ENCODE measurements around the gene RUNX1. TPM values are rescaled to one million over a fixed set of nuclear protein-coding genes. Genes with fewer than 3 reads are reported as not detected.
A peak's percentile ranks its signal among the peaks of the same experiment; 100 is the strongest.

Gene RUNX1
- polyA plus RNA-seq, 1 donor: 9.2 TPM

GRCh38 chr21:35005560-35006224 is 43.4 kb downstream of the RUNX1 start:
- no peak overlapping the region for H3K27ac ChIP-seq (ENCODE audit: low read length)
- WGBS (ENCODE audit: insufficient coverage, low lambda C conversion rate): no CpG with 5 or more reads among the region's 6 CpGs
- H3K9me3 ChIP-seq (ENCODE audit: control insufficient read depth, low read depth, low read length): no peaks in the 10 kb centered on the region
- H3K4me3 ChIP-seq (ENCODE audit: low read length): no peak overlapping the region
- no peaks in the 10 kb centered on the region for H3K27me3 ChIP-seq (ENCODE audit: control insufficient read depth, insufficient read depth, low read length)
- peaks cover 5% of the 10 kb centered on the region for H3K4me1 ChIP-seq (ENCODE audit: control insufficient read depth, insufficient read depth, low read length)
- H3K36me3 ChIP-seq (ENCODE audit: control insufficient read depth, insufficient read depth, low read length): no peaks in the 10 kb centered on the region
- DNase-seq: no peak

DNA sequence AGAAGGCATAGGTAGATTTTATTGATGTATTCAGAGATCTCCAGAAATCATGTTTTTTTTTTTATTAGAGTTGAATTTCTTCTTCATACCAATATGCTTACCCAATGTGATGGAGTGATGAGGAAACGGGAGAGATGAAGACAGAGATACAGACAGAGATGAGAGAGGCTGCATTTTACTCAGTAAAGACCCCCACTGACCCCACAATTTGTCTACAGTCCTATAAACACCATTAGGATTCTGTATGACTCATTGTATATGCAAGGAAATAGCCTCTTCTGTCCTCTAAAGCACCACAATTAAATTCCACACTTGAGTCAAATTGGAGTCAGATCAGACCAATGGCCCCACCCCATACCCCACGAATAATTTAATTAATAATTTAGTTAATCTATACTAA is 44.0 kb downstream of the RUNX1 start:
- WGBS (ENCODE audit: insufficient coverage, low lambda C conversion rate): no CpG with 5 or more reads among the region's 2 CpGs
- H3K36me3 ChIP-seq (ENCODE audit: control insufficient read depth, insufficient read depth, low read length): no peaks in the 10 kb centered on the region

GRCh38 chr21:35004314-35004713 is 44.8 kb downstream of the RUNX1 start:
- no CpG with 5 or more reads among the region's 3 CpGs for WGBS (ENCODE audit: insufficient coverage, low lambda C conversion rate)
- no peaks in the 10 kb centered on the region for H3K27me3 ChIP-seq (ENCODE audit: control insufficient read depth, insufficient read depth, low read length)

More for the DNA sequence above, 44.0 kb downstream of the RUNX1 start:
- H3K27ac ChIP-seq (ENCODE audit: low read length): no peak overlapping the region
- H3K27me3 ChIP-seq (ENCODE audit: control insufficient read depth, insufficient read depth, low read length): no peaks in the 10 kb centered on the region
- H3K9me3 ChIP-seq (ENCODE audit: control insufficient read depth, low read depth, low read length): no peaks in the 10 kb centered on the region
- H3K4me1 ChIP-seq (ENCODE audit: control insufficient read depth, insufficient read depth, low read length): peaks cover 5% of the 10 kb centered on the region
- no peak overlapping the region for H3K4me3 ChIP-seq (ENCODE audit: low read length)
- DNase-seq: no peak

GRCh38 chr21:35002879-35003722 is 46.0 kb downstream of the RUNX1 start:
- no peak for DNase-seq
- WGBS (ENCODE audit: insufficient coverage, low lambda C conversion rate): no CpG with 5 or more reads among the region's 5 CpGs
- H3K27ac ChIP-seq (ENCODE audit: low read length): no peak overlapping the region
- H3K9me3 ChIP-seq (ENCODE audit: control insufficient read depth, low read depth, low read length): no peaks in the 10 kb centered on the region
- H3K4me3 ChIP-seq (ENCODE audit: low read length): no peak overlapping the region
- peaks cover 5% of the 10 kb centered on the region for H3K4me1 ChIP-seq (ENCODE audit: control insufficient read depth, insufficient read depth, low read length)
- no peaks in the 10 kb centered on the region for H3K36me3 ChIP-seq (ENCODE audit: control insufficient read depth, insufficient read depth, low read length)
- H3K27me3 ChIP-seq (ENCODE audit: control insufficient read depth, insufficient read depth, low read length): no peaks in the 10 kb centered on the region

More at GRCh38 chr21:35004314-35004713, 44.8 kb downstream of the RUNX1 start:
- DNase-seq: peak in 1 of 2 donors; percentile 56
- no peak overlapping the region for H3K27ac ChIP-seq (ENCODE audit: low read length)
- no peaks in the 10 kb centered on the region for H3K9me3 ChIP-seq (ENCODE audit: control insufficient read depth, low read depth, low read length)
- peaks cover 5% of the 10 kb centered on the region for H3K4me1 ChIP-seq (ENCODE audit: control insufficient read depth, insufficient read depth, low read length)
- no peaks in the 10 kb centered on the region for H3K36me3 ChIP-seq (ENCODE audit: control insufficient read depth, insufficient read depth, low read length)
- no peak overlapping the region for H3K4me3 ChIP-seq (ENCODE audit: low read length)

GRCh38 chr21:34999397-34999941 is 49.6 kb downstream of the RUNX1 start:
- H3K27me3 ChIP-seq (ENCODE audit: control insufficient read depth, insufficient read depth, low read length): no peaks in the 10 kb centered on the region
- WGBS (ENCODE audit: insufficient coverage, low lambda C conversion rate): 73% methylated on average over 2 of the region's 10 CpGs
- H3K9me3 ChIP-seq (ENCODE audit: control insufficient read depth, low read depth, low read length): no peaks in the 10 kb centered on the region
- peak overlapping the region; percentile 4 for H3K27ac ChIP-seq (ENCODE audit: low read length)
- DNase-seq: no peak
- no peak overlapping the region for H3K4me3 ChIP-seq (ENCODE audit: low read length)
- H3K4me1 ChIP-seq (ENCODE audit: control insufficient read depth, insufficient read depth, low read length): peaks cover under 1% of the 10 kb centered on the region
- H3K36me3 ChIP-seq (ENCODE audit: control insufficient read depth, insufficient read depth, low read length): no peaks in the 10 kb centered on the region

DNA sequence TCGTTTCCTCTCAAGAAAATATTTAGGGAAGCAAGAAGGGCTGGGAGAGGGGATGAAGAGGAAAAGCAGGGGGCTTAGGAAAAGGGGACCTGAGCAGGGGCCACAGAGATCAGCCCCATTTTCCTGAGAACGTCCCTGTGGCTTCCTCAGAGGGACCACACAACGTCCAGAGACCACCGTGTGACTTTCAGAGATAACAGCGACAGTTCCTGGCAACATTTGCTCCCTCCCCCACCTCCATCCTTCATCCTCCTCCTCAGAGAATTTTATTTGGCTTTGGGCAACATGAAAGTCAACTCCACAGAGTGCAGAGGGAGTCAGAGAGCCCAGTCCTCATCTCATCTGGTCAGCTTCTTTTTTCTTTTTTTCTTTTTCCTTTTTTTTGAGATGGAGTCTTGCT is 50.9 kb downstream of the RUNX1 start:
- H3K27me3 ChIP-seq (ENCODE audit: control insufficient read depth, insufficient read depth, low read length): no peaks in the 10 kb centered on the region
- WGBS (ENCODE audit: insufficient coverage, low lambda C conversion rate): no CpG with 5 or more reads among the region's 5 CpGs
- H3K36me3 ChIP-seq (ENCODE audit: control insufficient read depth, insufficient read depth, low read length): no peaks in the 10 kb centered on the region
- no peak overlapping the region for H3K27ac ChIP-seq (ENCODE audit: low read length)
- no peak overlapping the region for H3K4me3 ChIP-seq (ENCODE audit: low read length)
- no peaks in the 10 kb centered on the region for H3K4me1 ChIP-seq (ENCODE audit: control insufficient read depth, insufficient read depth, low read length)
- no peaks in the 10 kb centered on the region for H3K9me3 ChIP-seq (ENCODE audit: control insufficient read depth, low read depth, low read length)
- DNase-seq: no peak

DNA sequence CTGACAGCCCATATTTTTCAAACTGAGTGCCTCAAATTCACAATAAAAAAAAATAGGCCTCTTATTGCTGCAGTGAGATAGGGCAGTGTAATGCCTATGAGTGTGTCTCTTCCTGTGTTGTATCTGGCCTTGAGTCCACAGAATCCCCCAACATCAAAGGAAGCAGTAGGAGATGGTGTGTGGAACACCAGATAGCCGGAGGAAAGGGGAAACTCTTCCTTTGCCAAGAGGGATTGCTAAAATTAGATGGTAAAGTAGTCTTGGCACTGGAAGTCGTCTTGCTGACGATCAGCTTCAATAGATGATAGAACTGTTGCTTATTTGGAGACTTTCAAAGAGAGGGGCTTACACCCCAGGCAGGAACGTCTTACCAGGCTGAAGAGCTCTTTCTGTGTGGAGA is 51.8 kb downstream of the RUNX1 start:
- H3K9me3 ChIP-seq (ENCODE audit: control insufficient read depth, low read depth, low read length): no peaks in the 10 kb centered on the region
- H3K4me3 ChIP-seq (ENCODE audit: low read length): no peak overlapping the region
- no peaks in the 10 kb centered on the region for H3K36me3 ChIP-seq (ENCODE audit: control insufficient read depth, insufficient read depth, low read length)
- no peaks in the 10 kb centered on the region for H3K4me1 ChIP-seq (ENCODE audit: control insufficient read depth, insufficient read depth, low read length)
- DNase-seq: no peak
- H3K27ac ChIP-seq (ENCODE audit: low read length): no peak overlapping the region
- no CpG with 5 or more reads among the region's 4 CpGs for WGBS (ENCODE audit: insufficient coverage, low lambda C conversion rate)
- H3K27me3 ChIP-seq (ENCODE audit: control insufficient read depth, insufficient read depth, low read length): no peaks in the 10 kb centered on the region

DNA sequence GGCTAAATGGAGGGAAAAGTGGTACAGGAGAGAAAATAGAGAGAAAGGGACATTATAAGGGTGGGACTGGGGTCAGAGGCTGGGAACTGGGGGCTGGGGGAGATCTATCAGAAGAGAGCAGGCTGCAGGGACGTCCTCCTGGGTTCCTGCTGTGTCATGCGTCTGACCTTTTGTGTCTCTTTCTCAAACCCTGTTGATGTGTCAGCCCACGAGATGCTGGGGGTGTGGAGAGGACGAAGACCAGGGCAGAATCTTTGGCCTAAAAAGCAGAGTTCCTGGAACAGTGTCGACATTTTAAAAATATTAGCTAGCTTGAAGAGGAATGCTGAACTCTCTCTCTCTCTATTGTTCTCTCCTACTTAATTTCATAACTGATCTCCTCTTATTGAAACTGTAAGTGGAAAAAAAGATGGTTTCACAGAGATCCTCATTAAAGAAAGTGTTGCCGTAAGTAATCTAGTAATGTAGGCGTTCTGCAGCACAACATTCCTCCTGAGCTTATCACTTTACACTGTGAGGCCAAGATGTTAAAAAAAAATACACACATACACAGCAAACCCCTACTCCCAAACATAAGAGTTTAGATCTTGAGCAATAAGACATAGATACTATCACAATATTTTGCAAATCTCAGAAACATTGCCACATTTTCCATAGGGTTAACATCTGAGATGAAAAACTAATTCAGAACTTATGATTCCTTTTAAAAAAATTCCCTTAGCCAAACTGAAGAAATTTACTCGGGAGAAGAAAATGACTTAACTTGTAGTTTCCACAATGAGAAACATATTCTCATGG is 52.6 kb downstream of the RUNX1 start:
- Histone ChIP-seq H3K4me1 (ENCODE audit: control insufficient read depth, insufficient read depth, low read length) (no peaks in the 10 kb centered on the region), H3K27ac (ENCODE audit: low read length) (no peak overlapping the region), H3K36me3 (ENCODE audit: control insufficient read depth, insufficient read depth, low read length) (no peaks in the 10 kb centered on the region), H3K4me3 (ENCODE audit: low read length) (no peak overlapping the region), H3K27me3 (ENCODE audit: control insufficient read depth, insufficient read depth, low read length) (no peaks in the 10 kb centered on the region), H3K9me3 (ENCODE audit: control insufficient read depth, low read depth, low read length) (no peaks in the 10 kb centered on the region)
- 92% methylated on average over 2 of the region's 8 CpGs for WGBS (ENCODE audit: insufficient coverage, low lambda C conversion rate)
- DNase-seq: no peak

DNA sequence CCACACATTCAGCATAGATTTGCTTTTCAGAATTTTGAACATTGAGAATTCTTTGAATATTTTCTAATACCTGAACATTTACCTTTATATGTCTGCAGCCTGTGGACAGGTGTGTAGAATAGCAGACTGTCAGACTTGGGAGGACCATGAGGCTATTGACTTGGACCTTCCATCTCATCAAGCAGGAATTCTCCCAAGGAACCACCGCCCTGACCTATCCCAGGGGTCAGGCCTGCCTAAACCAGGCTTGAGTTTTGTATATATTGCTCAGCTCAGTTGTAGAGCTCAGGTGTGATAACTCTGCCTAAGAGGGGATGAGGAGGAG is 53.2 kb downstream of the RUNX1 start:
- Histone ChIP-seq H3K4me3 (ENCODE audit: low read length) (no peak overlapping the region), H3K27ac (ENCODE audit: low read length) (no peak overlapping the region), H3K27me3 (ENCODE audit: control insufficient read depth, insufficient read depth, low read length) (no peaks in the 10 kb centered on the region), H3K36me3 (ENCODE audit: control insufficient read depth, insufficient read depth, low read length) (no peaks in the 10 kb centered on the region), H3K4me1 (ENCODE audit: control insufficient read depth, insufficient read depth, low read length) (no peaks in the 10 kb centered on the region), H3K9me3 (ENCODE audit: control insufficient read depth, low read depth, low read length) (no peaks in the 10 kb centered on the region)
- no CpG with 5 or more reads among the region's 1 CpG for WGBS (ENCODE audit: insufficient coverage, low lambda C conversion rate)
- no peak for DNase-seq

Data from large intestine (tissue), 3 donors.